Hepatocyte (in vitro differentiated cells): ENCODE data around the gene EFCAB7.

Experiments used
- EZH2 ChIP-seq: fragments of 200-600 bp; sonication (generic); IDR thresholded peaks from 2 replicates; pipeline ENCODE4 v1.6.1; 2016; ENCODE audit warnings: antibody characterized with exemption, mild to moderate bottlenecking, borderline replicate concordance
- TF ChIP-seq, protein P1 (sequence below): fragments of 200-600 bp; sonication (generic); IDR thresholded peaks from 2 replicates; pipeline ENCODE4 v1.5.1; 2016; ENCODE audit warnings: antibody characterized with exemption, mild to moderate bottlenecking; ENCODE audit not compliant: poor library complexity

- TF ChIP-seq, protein P1, sequence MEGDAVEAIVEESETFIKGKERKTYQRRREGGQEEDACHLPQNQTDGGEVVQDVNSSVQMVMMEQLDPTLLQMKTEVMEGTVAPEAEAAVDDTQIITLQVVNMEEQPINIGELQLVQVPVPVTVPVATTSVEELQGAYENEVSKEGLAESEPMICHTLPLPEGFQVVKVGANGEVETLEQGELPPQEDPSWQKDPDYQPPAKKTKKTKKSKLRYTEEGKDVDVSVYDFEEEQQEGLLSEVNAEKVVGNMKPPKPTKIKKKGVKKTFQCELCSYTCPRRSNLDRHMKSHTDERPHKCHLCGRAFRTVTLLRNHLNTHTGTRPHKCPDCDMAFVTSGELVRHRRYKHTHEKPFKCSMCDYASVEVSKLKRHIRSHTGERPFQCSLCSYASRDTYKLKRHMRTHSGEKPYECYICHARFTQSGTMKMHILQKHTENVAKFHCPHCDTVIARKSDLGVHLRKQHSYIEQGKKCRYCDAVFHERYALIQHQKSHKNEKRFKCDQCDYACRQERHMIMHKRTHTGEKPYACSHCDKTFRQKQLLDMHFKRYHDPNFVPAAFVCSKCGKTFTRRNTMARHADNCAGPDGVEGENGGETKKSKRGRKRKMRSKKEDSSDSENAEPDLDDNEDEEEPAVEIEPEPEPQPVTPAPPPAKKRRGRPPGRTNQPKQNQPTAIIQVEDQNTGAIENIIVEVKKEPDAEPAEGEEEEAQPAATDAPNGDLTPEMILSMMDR: no peak
- no peak for TF ChIP-seq EZH2
These were observed 25.2 kb upstream of the EFCAB7 start for GRCh38 chr1:63498106-63498505.
